Stimulated activated CD8-positive, alpha-beta memory T cell treated with anti-CD3 and anti-CD28 coated beads, Interleukin-7, amount 100 ng/mL, for 24 hours (primary cell): ENCODE data around the gene ADORA3.
"Not testable (repeated sequence)": the region's sequence is repeated elsewhere in the genome, so short reads cannot be mapped to it uniquely, and the experiment has no call there.

Source experiments
- DNase-seq: peaks from one replicate; pipeline ENCODE4 v3.0.0-alpha.2; 2020; ENCODE audit warnings: low read depth

Gene ADORA3

DNA sequence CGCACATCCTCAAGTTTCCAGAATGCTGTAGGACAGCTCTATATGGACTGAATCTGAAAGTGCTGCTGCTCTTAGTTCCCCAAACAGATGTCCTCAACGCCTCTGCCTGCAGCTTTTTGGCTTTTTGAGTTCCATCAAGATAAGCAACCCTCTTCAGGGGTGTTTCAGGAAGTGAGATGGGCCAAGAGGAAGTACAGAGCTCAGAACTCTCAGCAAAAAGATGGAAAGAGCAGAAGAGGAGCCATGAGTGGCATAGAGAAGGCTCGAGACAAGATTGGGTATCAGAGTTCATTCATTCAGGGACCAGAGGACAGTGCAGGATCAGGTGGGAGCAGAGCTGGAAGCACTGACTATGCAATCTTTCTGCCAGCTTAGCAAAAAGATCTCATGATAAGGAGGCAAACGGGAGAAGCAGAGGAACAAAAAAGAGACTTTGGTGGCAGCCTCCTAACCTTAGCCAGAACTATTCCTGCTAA lies at the start of gene ADORA3, which contains the start of gene TMIGD3:
Gene ADORA3 (minus strand): TSS at position 49 of the 476 bp plus-strand sequence. CDS start 279 bp downstream, outside the sequence.
Gene TMIGD3 (minus strand): TSS at position 49 of the 476 bp plus-strand sequence. CDS start 279 bp downstream, outside the sequence.
- DNase-seq = no peak

DNA sequence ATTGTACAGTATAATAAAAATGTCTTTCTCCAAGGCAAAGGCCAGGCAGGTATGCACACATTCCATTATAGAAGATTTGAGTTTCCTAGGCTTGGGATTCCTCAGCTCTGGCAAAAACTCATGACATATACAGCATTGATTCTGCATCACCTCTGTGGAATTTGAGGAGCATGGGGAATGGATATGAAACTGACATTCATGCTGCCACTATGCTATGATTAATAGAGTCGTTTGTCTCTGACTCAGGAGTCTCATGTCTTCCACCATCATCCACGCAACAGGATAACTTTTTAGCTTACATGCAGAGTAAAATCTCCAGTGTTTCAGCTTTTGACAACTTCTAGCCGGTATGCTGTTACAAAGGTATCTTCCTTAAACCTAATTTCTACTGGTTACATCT lies 49.8 kb upstream of the ADORA3 start:
- no peak for DNase-seq

DNA sequence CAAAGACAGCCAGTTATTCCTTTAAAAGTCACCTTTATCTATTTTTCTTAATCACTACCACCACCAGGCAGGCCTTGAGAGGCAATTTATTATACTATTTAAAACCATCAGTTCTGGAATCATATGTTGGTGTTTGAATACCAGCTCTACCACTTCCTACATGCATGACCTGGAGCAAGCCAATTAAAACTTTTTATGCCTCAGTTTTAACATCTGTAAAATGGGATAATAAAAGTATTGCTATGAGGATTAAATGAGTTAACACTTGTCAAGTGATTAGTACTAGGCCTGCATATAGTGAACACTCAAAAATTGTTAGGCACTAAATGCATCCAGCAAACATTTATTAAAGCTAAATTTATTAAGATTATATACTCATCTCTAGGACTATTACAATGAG lies 49.2 kb upstream of the ADORA3 start:
- no peak for DNase-seq

DNA sequence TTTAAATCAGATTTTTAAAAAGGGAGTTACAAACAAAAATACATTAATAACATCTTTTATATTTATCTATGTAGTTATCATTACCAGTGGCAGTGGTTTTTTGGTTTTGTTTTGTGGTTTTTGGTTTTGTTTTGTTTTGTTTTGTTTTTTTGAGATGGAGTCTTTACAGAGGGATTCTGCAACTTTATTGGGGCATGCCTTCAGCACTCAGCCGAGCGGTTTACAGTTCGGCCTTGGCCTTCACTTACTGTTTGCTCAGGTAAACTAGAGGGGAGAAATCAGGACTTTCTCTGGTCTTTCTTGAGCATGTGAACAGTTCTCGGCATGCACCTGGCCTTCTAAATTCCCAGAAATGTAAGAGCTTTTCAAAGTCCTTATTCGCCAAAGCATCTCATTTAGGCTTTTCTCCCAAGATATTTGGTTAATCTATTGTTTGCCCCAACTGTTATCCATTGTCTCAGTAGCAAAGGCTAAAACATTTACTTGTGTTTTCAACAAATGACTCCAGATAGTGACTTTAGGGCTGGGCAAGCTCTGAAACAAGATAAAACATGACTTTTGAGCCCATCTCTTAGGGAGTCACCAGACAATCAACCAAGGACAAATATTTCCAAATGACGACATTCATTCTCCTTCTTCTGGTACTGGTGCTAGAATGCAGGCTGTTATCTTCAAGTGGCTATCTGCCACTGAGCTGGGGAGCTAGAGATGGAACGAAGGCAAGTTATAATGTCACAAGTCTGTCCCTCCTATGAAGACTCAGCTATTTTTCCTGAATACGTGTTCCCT lies 48.4 kb upstream of the ADORA3 start:
- DNase-seq = no peak

DNA sequence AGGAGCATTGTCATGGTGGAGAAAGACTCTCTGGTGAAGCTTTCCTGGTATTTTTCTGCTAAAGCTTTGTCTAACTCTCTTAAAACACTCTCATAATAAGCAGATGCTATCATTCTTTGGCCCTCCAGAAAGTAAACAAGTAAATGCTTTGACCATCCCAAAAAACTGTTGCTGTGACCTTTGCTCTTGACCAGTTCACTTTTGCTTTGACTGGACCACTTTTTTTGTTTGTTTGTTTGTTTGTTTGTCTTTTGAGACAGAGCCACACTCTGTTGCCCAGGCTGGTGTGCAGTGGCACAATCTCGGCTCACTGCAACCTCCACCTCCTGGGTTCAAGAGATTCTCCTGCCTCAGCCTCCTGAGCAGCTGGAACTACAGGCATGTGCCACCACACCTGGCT lies 44.4 kb upstream of the ADORA3 start:
- not testable (repeated sequence) for DNase-seq

DNA sequence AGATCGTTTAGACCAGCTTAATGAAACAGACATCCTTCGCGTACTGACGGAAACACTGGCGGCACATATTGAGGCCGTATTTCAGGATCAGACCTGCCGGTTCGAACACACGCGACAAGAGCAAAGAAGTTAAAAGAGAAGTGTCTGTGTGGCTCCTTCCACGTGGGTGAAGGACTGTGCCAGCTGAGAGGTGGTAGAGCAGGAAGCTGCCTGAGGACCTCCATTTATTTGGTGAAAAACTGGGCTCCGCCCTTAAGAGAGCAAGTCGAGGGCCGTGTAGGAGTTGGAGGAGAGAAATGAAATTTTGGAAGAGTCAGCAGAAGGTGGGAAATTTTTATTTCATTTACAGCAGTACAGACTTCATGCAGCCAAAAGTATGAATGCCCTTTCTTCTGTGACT lies 38.8 kb upstream of the ADORA3 start:
- DNase-seq = no peak

DNA sequence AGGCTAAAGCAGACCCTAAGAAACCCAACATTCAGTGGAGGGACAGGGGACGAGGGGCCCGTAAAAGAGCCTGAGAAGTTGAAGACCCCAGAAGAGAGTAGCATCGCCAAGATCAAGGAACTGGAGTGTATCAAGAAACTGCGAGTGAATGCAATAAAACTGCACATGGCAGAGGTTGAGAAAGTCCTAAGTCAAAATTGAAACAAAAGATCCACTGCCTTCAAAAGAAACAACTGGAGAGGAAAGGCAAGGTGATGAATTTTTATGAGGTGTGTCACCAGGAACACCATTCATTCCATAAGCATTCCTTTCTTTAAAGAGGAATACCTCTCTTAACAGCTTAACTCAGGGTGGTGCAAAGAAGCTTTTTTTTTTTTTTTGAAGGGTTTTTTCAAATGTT lies 38.3 kb upstream of the ADORA3 start:
- DNase-seq = no peak

DNA sequence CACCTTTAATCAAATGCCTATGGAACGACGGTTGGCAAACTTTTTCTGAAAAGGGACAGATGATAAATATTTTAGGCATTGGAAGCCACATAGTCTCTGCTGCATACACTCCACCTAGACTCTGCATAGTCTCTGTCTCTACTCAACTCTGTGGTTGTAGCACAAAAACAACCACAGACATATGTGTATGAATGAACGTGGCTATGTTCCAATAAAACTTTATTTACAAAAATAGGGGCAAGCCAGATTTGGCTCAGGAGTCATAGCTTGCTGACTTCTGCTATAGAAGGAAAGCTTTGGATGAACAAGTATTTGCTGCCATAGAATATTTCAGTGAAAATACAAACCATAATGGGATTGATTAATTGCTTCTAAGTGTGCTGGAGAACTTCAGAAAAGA lies 37.5 kb upstream of the ADORA3 start:
- DNase-seq = no peak

DNA sequence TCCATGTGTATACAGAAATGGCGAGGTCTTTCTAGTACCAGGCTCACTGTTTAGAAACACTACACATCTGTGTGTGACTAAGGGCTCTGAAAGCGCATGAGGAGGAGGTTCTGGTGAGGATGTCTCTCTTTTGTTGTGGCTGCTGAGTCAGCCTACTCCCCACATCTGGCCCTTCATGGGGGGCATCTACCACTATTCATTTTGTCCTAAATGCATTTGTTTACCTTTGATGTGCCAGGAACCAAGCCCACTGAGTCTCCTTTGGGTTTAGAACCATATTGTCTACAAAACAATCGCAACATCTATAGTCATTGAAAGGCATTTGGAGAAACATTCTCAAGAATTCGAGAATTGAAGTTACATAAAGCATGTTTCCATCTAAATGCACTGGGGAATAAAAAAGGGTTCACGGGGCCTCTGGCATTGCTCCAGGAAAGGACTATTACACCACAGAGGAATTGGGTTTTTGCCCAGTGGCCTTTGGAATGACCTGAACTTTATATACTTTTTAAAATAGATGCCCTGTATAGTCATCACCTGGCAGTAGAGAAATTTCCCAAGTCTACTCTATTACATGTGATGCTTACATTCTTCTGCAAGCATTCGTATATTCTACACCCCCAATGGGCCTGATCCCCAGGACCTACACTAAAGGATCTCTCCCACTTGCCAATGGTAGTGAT lies 35.1 kb upstream of the ADORA3 start:
- DNase-seq = no peak

DNA sequence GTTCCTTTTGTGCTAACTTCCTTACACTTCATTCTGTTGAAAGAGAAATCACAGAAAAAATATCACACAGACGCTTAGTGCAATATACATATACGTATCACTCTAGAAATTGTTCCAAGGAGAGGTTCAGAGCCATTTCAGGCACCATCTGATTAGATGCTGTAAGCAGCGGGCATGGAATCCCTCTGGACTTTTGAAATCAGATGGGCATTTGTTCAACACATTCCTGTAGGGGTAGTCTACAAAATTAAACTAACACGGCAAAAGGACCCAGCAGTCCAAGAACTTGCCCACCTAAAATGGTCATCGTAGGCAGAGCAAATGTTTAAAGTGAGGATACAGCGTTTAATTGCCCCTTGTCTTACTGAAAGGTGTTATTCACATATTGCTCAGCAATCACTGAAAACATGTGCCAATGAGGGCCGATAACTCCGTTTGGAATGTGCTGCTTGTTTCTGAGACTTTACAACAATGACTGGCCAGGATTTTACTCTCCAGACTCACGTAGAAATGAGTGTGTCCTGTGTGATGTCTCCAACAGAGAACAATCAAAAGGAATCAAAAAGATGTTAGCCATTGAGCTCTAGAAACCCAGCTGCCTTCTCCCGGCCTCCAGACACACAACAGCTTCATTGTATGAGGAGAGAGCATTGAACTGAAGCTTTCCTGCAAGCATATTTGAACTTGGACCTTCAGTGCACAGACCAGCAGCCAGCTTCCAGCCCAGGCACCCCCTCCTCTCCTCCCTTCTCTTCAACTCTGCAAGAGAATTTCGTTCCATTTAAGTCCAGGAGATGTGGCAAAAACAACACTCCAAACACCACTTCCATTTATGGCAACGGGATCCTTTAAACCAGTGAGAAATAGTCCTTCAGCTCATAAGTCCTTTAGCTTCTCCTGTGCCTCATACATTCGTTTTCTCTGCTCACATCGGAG lies 32.1 kb upstream of the ADORA3 start:
- no peak for DNase-seq

DNA sequence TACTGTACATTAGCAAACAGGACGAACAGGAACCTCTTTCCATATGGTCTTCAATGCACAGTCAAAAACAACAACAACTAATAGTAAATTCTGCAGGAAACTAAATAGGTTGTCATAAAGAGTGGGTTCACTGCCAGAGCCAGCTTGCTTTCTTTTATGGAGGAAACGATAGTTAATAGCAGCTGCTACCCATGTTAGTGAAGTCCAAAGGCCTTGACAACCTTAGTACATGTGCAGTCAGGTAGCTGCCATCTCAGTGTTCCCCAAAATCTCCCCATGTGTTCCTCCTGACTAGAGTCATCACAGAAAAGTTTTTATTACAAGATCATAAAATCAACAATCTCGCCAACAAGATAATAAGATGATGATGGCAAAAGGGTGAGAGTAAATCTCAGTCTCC lies 16.6 kb upstream of the ADORA3 start:
- DNase-seq = no peak

DNA sequence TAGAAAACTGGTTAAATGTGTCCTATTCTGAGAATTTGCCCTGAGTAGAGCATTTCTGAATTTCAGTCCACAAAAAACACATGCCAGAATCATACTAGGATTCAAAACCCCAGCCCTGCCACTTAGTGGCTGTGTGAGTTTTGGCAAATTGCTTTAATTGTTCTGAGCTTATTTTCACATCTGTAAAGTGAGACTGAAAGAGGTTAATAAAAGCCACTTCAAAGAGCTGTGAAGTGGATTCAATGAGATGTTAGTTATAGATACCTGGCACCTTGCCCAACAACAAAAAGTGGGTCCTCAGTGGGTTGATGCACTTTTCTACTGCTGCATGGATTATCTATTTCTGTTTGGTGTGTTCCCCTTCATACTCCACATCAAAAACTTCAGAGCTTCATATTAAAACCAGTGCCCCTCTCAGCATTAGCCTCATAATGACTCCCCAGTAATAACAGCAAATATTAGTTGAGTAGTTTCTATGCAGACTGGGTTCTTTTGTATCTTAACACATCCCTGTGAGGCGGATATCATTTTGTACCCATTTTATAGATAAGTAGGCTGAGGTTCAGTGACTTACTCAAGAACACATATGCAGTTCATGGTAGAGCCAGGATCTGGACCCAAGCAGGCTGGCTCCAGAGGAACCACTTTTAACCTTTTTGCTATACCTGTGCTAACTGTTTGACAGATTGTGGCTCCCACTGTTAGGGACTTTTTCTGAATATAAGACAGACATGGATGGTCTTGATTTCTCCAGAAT lies 14.2 kb upstream of the ADORA3 start:
- no peak for DNase-seq

DNA sequence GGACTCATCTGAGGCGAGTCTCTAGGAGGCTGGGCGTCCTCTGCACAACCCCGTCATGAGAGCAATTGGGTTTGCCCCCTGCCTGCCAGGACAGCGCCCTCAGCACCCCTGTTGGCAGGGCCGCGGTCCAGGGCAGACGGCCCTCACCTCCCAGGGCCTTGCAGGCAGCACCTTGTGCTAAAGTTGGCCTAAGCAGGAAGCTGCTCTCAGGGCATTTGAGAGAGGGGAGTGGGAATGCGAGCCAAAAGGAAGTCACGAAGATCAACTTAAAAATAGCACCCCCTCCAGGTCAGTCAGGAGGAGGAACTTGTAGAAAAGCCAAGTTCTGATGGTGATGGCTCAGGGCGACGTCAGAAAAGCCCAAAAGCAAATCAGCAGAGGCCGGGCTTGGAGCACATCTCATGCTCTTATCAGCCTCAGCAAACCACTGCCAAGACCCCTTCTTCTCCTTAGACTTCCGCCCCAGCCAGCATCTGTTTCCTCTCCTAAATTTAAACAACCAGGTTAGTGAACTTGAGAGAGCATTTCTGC lies 12.6 kb upstream of the ADORA3 start:
- no peak for DNase-seq

DNA sequence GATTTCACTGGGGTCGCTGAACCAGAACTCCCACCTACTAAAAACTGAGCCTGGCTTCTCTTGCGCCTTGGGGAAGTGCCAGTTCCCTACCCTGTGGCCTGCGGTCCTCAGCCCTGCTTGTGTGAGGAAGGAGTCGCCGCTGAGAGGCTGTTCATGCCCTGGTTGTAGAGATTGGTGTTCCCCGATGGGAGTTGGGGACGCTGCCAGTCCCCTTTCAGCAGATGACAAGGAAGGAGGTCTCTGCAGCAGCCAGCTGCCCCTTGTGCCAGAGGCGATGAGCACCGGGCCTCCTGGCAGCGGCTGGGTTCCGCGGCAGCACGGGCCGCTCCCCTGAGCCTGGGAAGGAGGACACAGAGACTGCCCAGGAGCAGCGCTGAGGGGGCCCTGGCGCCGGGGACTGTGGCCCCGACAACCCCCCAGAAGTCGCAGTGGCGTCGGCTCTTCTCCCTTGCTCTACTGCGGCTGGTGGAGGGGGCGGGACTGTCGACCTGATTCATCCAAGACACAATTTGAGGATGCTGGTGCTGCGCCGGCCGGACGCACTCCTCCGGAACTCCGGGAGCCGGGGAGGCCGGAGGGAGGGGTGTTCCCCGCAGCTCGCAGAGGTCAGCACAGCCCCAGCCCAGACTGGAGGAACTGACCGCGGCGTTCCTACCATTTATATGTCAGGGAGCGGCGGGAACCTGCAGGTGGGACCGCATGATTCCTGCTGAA lies 12.0 kb upstream of the ADORA3 start:
- no peak for DNase-seq

DNA sequence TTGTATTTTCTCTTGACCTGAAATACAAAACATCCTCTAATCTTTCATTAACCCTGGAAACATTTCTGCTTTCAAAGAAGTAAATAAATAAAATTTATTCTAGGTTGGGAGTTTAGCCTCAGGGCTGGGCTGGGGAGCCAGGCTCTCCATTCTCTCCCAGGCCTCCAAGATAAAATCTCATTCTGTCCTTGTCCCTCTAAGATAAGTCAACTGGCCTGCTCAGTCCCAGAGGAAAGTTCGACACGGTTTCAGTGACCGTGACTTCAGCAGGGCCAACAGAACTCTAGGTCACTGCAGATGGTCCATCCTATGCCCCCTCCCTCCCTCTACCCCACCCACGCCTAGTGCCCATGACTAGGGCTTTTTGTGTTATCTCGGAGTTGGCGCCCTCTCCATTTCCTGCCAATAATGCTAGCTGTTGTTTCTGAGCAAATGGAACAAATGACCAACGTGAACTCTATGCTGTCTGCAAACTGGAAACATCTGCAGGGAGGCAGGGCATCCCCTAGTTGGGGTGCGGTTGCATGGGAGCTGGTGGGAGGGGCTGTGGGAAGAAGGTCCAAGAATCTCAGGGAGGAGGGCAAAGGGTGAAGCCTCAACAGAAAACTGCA lies 10.1 kb upstream of the ADORA3 start:
- DNase-seq = no peak

DNA sequence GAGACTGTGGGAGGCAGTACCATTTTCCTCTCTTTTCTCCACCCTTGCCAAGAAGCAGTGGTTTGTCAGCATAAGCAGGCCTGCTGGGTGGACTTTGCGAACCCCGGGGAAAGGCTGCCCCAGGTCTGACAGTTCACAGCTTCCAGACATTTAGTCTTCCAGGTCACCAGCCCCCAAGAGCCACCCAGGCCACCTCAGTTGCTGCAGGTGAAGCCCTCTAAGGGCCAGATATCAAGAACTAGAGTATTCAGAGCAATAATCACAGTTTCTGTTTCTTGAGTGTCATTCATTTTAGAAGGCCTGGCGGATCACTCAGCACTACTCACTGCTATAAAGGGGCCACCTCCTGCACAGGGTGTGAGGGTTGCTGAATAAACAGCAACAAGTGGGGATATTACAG lies 9.5 kb upstream of the ADORA3 start:
- DNase-seq = no peak

DNA sequence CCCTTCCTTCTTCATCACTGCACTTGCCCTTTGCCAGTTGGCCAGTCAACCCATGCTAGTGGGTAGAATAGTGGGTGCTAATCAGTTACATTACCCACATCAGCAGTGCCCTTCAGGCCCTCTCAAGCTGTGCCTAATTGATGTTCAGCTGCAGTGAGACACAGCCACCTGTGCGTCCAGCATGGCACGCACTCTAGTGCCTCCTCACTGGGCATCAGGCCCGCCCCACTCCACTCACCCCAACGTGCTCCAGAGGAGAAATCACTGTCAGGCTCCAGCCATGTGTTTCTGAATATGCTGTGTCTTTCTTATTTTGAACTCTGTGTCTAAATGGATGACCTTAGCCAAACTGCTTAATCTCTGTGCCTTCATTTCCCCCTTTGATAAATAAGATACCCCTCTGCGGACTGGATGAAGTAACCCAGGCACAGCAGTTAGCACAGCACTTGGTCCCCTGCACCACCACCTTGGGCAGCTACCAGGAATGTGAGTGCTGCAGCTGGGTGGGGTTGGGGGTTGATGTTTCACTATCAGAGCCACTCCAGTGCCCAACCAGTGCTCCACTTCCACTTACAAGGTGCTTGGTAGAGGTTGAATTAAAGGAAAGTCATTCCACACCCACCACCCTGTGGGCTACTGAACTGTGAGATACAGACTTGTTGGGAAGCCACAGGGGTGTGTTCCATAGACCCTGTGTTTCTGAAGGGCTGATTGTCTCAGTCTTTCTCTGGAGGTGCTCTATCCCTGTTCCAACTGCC lies 8.9 kb upstream of the ADORA3 start:
- no peak for DNase-seq

DNA sequence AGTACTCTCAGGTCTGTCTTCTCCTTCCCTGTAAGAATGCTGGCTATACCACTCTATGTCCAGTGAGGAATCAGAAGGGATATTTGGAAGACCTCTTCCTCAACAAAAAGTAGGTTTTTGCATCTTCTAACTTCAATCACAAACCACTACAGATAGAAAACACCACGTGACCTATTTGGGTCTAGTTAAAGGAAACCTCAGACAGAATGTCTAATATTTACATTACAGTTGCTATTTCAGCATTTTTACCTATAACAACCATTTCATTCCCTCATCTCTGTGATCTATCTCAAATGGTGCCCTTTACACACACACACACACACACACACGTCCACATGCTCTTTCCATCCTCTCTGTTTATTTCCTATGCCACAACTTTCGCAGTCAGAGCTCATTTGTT lies 7.9 kb upstream of the ADORA3 start:
- no peak for DNase-seq

DNA sequence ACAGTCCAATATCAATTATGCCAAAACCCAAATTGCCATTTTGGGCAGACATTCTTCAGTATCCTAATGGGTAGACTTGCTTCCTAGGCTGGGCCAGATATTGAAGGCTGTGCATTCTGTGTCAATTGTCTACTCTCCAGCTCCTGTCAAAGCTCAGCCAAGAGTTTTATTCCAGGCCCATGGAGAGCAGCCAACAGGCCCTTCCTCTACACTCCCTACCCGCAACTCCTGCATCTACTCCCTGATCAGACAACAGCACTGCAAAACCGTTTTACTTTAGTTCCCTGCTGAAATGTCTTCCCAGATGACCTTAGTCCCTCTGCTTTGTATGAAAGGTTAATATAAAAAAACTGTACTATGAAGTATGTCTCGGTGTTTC lies 6.6 kb upstream of the ADORA3 start:
- no peak for DNase-seq
